Measurements from ENCODE around the gene DMPK. TPM values are rescaled to one million over a fixed set of nuclear protein-coding genes. Genes with fewer than 3 reads are reported as not detected.

Gene DMPK
- total and polyA plus RNA-seq, 2 donors (not counting 1 experiment from before 2014, with no cell fraction given), result 54.7 to 115 TPM

- no peak overlapping the region for H2AFZ ChIP-seq (ENCODE audit: low read length)
- DNase-seq (ENCODE audit: low read depth in 2 of 2), result no peak
- H3K4me3 ChIP-seq (replicated peaks in 1 of 4; ENCODE audit: control extremely low read depth in 1 of 4, insufficient read depth in 1 of 4, low read depth in 3 of 4, low read length in 4 of 4), result peak overlapping the region in 3 of 4 experiments; percentile 76 to 81 (median 81)
- peak overlapping the region; percentile 75 for H3K27ac ChIP-seq (ENCODE audit: insufficient read depth, low read length)
- no peaks in the 10 kb centered on the region for H3K27me3 ChIP-seq (ENCODE audit: control insufficient read depth, insufficient read depth, low read length)
- peak overlapping the region; percentile 96 for H3K4me2 ChIP-seq (ENCODE audit: extremely low read depth, insufficient read depth, low read length)
- peaks cover 24% of the 10 kb centered on the region for H3K4me1 ChIP-seq (ENCODE audit: control insufficient read depth, extremely low read depth, insufficient read depth, low read length)
- H4K20me1 ChIP-seq (ENCODE audit: control insufficient read depth, extremely low read depth, insufficient read depth, low read length), result no peaks in the 10 kb centered on the region
- peaks cover 4% of the 10 kb centered on the region for H3K79me2 ChIP-seq (ENCODE audit: control insufficient read depth, insufficient read depth, low read length)
- TF ChIP-seq EZH2 (IDR thresholded peaks at IDR 0.05; ENCODE audit: low read length, missing control alignments) (no peak), CTCF (conservative IDR thresholded peaks at IDR 0.05 in 1 of 2, IDR thresholded peaks at IDR 0.05 in 1 of 2; ENCODE audit: low read depth in 1 of 2, low read length in 2 of 2) (no peak)
- no peaks in the 10 kb centered on the region for H3K9me3 ChIP-seq (ENCODE audit: control insufficient read depth, insufficient read depth, low read depth, low read length)
- peak overlapping the region; percentile 79 for H3K9ac ChIP-seq (ENCODE audit: insufficient read depth, low read length)
- H3K36me3 ChIP-seq (ENCODE audit: control insufficient read depth, insufficient read depth, low read length), result peaks cover 7% of the 10 kb centered on the region
Observed at GRCh38 chr19:45766296-45766868, 15.9 kb downstream of the DMPK start.

- no peak for DNase-seq (ENCODE audit: low read depth in 2 of 2)
- H2AFZ ChIP-seq (ENCODE audit: low read length), result no peak overlapping the region
- no peak overlapping the region for H3K4me2 ChIP-seq (ENCODE audit: extremely low read depth, insufficient read depth, low read length)
- H3K79me2 ChIP-seq (ENCODE audit: control insufficient read depth, insufficient read depth, low read length), result peaks cover 4% of the 10 kb centered on the region
- no peak overlapping the region for H3K27ac ChIP-seq (ENCODE audit: insufficient read depth, low read length)
- H3K36me3 ChIP-seq (ENCODE audit: control insufficient read depth, insufficient read depth, low read length), result peaks cover 2% of the 10 kb centered on the region
- H3K27me3 ChIP-seq (ENCODE audit: control insufficient read depth, insufficient read depth, low read length), result no peaks in the 10 kb centered on the region
- H4K20me1 ChIP-seq (ENCODE audit: control insufficient read depth, extremely low read depth, insufficient read depth, low read length), result no peaks in the 10 kb centered on the region
- TF ChIP-seq CTCF (conservative IDR thresholded peaks at IDR 0.05 in 1 of 2, IDR thresholded peaks at IDR 0.05 in 1 of 2; ENCODE audit: low read depth in 1 of 2, low read length in 2 of 2), result no peak
- no peak for TF ChIP-seq EZH2 (IDR thresholded peaks at IDR 0.05; ENCODE audit: low read length, missing control alignments)
- no peak overlapping the region for H3K9ac ChIP-seq (ENCODE audit: insufficient read depth, low read length)
- H3K4me1 ChIP-seq (ENCODE audit: control insufficient read depth, extremely low read depth, insufficient read depth, low read length), result peaks cover 24% of the 10 kb centered on the region
- no peak overlapping the region for H3K4me3 ChIP-seq (replicated peaks in 1 of 4; ENCODE audit: control extremely low read depth in 1 of 4, insufficient read depth in 1 of 4, low read depth in 3 of 4, low read length in 4 of 4)
- H3K9me3 ChIP-seq (ENCODE audit: control insufficient read depth, insufficient read depth, low read depth, low read length), result no peaks in the 10 kb centered on the region
Observed at GRCh38 chr19:45765702-45766295, 16.5 kb downstream of the DMPK start.

- no peak overlapping the region for H2AFZ ChIP-seq (ENCODE audit: low read length)
- TF ChIP-seq CTCF (conservative IDR thresholded peaks at IDR 0.05 in 1 of 2, IDR thresholded peaks at IDR 0.05 in 1 of 2; ENCODE audit: low read depth in 1 of 2, low read length in 2 of 2) (no peak), EZH2 (IDR thresholded peaks at IDR 0.05; ENCODE audit: low read length, missing control alignments) (no peak)
- H3K27me3 ChIP-seq (ENCODE audit: control insufficient read depth, insufficient read depth, low read length), result no peaks in the 10 kb centered on the region
- H3K9ac ChIP-seq (ENCODE audit: insufficient read depth, low read length), result no peak overlapping the region
- peaks cover 2% of the 10 kb centered on the region for H3K36me3 ChIP-seq (ENCODE audit: control insufficient read depth, insufficient read depth, low read length)
- no peaks in the 10 kb centered on the region for H3K9me3 ChIP-seq (ENCODE audit: control insufficient read depth, insufficient read depth, low read depth, low read length)
- H3K4me3 ChIP-seq (replicated peaks in 1 of 4; ENCODE audit: control extremely low read depth in 1 of 4, insufficient read depth in 1 of 4, low read depth in 3 of 4, low read length in 4 of 4), result no peak overlapping the region
- H3K27ac ChIP-seq (ENCODE audit: insufficient read depth, low read length), result no peak overlapping the region
- DNase-seq (ENCODE audit: low read depth in 2 of 2), result no peak
- peaks cover 24% of the 10 kb centered on the region for H3K4me1 ChIP-seq (ENCODE audit: control insufficient read depth, extremely low read depth, insufficient read depth, low read length)
- no peak overlapping the region for H3K4me2 ChIP-seq (ENCODE audit: extremely low read depth, insufficient read depth, low read length)
- peaks cover 4% of the 10 kb centered on the region for H3K79me2 ChIP-seq (ENCODE audit: control insufficient read depth, insufficient read depth, low read length)
- H4K20me1 ChIP-seq (ENCODE audit: control insufficient read depth, extremely low read depth, insufficient read depth, low read length), result no peaks in the 10 kb centered on the region
Observed at GRCh38 chr19:45764945-45765701, 17.2 kb downstream of the DMPK start.

Measured in fibroblast of lung (primary cell).